Keratinocyte (primary cell): ENCODE data around the gene ADAMTS17.

Source experiments
- EZH2 ChIP-seq: IDR thresholded peaks from one replicate; pipeline ENCODE4 v1.6.1; 2012; ENCODE audit warnings: inconsistent platforms, mild to moderate bottlenecking, low read length, moderate library complexity
- TF ChIP-seq, protein P1 (sequence below), 3 experiments: IDR thresholded peaks in 1 of 3; conservative IDR thresholded peaks in 1 of 3; optimal IDR thresholded peaks in 1 of 3; 2 replicates in 2 of 3; 3 replicates in 1 of 3; pipeline versions ENCODE3 to v1.5.1; 2011; ENCODE audit warnings: low read length in 3 of 3, mild to moderate bottlenecking in 3 of 3, moderate library complexity in 2 of 3, control low read depth in 1 of 3, inconsistent platforms in 1 of 3; ENCODE audit not compliant: insufficient read depth in 2 of 3; ENCODE audit errors: extremely low read depth in 1 of 3

DNA sequence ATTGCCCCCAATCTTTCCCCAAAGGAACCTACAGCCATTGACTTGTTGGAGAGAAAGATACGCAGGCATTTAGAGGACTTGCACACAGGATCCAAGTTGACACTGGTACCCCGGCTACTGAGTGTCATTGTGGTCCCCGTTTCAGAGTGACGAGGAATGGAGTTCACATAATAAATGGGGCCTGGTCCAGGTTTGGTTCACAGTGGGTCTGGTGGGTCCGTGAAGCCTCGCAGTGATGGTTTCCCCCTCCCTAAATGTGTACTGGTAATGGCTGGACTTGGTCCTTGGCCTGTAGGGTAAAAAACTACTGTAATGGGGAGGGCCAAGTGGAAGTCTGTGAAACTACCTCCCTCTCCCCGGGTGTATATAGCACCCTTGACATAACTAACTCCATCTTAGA lies 376.4 kb downstream of the ADAMTS17 start:
- TF ChIP-seq, protein P1, sequence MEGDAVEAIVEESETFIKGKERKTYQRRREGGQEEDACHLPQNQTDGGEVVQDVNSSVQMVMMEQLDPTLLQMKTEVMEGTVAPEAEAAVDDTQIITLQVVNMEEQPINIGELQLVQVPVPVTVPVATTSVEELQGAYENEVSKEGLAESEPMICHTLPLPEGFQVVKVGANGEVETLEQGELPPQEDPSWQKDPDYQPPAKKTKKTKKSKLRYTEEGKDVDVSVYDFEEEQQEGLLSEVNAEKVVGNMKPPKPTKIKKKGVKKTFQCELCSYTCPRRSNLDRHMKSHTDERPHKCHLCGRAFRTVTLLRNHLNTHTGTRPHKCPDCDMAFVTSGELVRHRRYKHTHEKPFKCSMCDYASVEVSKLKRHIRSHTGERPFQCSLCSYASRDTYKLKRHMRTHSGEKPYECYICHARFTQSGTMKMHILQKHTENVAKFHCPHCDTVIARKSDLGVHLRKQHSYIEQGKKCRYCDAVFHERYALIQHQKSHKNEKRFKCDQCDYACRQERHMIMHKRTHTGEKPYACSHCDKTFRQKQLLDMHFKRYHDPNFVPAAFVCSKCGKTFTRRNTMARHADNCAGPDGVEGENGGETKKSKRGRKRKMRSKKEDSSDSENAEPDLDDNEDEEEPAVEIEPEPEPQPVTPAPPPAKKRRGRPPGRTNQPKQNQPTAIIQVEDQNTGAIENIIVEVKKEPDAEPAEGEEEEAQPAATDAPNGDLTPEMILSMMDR (optimal IDR thresholded peaks at IDR 0.05 in 1 of 3, IDR thresholded peaks at IDR 0.05 in 1 of 3, conservative IDR thresholded peaks at IDR 0.05 in 1 of 3; ENCODE audit: extremely low read depth in 1 of 3, insufficient read depth in 2 of 3, low read length in 3 of 3) = no peak
- no peak for TF ChIP-seq EZH2
